Natural killer cell (primary cell): ENCODE results near the gene ITGA4. TPM values are rescaled to one million over a fixed set of nuclear protein-coding genes. Genes with fewer than 3 reads are reported as not detected.
A peak's percentile ranks its signal among the peaks of the same experiment; 100 is the strongest.

Source experiments
- ATAC-seq, 3 donors: fragments of 150-1000 bp in 2 of 3; fragments of 200-7000 bp in 1 of 3; cut with Tn5 transposase; 1 replicate in 1 of 3; 2 replicates in 2 of 3; pipeline ENCODE4 v1.10.0; 2021; ENCODE audit warnings: mild to moderate bottlenecking in 2 of 3, moderate library complexity in 2 of 3
- DNase-seq, 2 donors: peaks; one replicate each; pipeline versions ENCODE4 v3.0.0 to v3.0.0-alpha.2; 2013 to 2021; ENCODE audit warnings: mixed read lengths in 1 of 2
- H3K27ac ChIP-seq: one replicate; pipeline ENCODE4 v1.5.1; 2013; ENCODE audit warnings: mild to moderate bottlenecking, low read length
- H3K27me3 ChIP-seq: one replicate; pipeline ENCODE4 v1.6.1; 2013; ENCODE audit warnings: low read length; ENCODE audit not compliant: control insufficient read depth, insufficient read depth
- H3K36me3 ChIP-seq: one replicate; pipeline ENCODE4 v1.6.1; 2013; ENCODE audit warnings: low read length; ENCODE audit not compliant: control insufficient read depth, insufficient read depth
- H3K4me1 ChIP-seq: one replicate; pipeline ENCODE4 v1.6.1; 2013; ENCODE audit warnings: low read length; ENCODE audit not compliant: control insufficient read depth, insufficient read depth
- H3K4me3 ChIP-seq: one replicate; pipeline ENCODE4 v1.5.1; 2013; ENCODE audit warnings: low read length
- H3K9me3 ChIP-seq: one replicate; pipeline ENCODE4 v1.6.1; 2013; ENCODE audit warnings: low read length; ENCODE audit not compliant: control insufficient read depth, insufficient read depth
- H3K27ac Mint-ChIP-seq, 2 donors: one replicate each; pipeline ENCODE4 v1.8.0; 2022; ENCODE audit warnings: mild to moderate bottlenecking in 2 of 2, mixed read lengths in 2 of 2, moderate library complexity in 1 of 2
- H3K27me3 Mint-ChIP-seq, 2 donors: one replicate each; pipeline ENCODE4 v1.8.0; 2022; ENCODE audit warnings: low read depth in 2 of 2, mixed read lengths in 2 of 2
- H3K36me3 Mint-ChIP-seq: one replicate; pipeline ENCODE4 v1.8.0; 2022; ENCODE audit warnings: mixed read lengths
- H3K4me1 Mint-ChIP-seq, 2 donors: one replicate each; pipeline ENCODE4 v1.8.0; 2022; ENCODE audit warnings: mixed read lengths in 2 of 2
- H3K4me3 Mint-ChIP-seq: one replicate; pipeline ENCODE4 v1.8.0; 2022; ENCODE audit warnings: mild to moderate bottlenecking, moderate library complexity, mixed read lengths
- H3K9me3 Mint-ChIP-seq, 2 donors: one replicate each; pipeline ENCODE4 v1.8.0; 2022; ENCODE audit warnings: mixed read lengths in 2 of 2
- CTCF ChIP-seq: fragments of 200-600 bp; IDR thresholded peaks from one replicate; pipeline ENCODE4 v1.8.0; 2022; ENCODE audit warnings: antibody characterized with exemption
- WGBS: methylation state at CpG from one replicate; pipeline ENCODE4 v1.1.7; 2013; ENCODE audit warnings: missing lambda C conversion rate; ENCODE audit not compliant: insufficient coverage; 5-methylcytosine and 5-hydroxymethylcytosine counted together
- intact Hi-C: fragments of 100-400 bp; cut with micrococcal nuclease; formaldehyde crosslinking; loops from one replicate; pipeline ENCODE4 v1.14.2; 2022
- total RNA-seq, 4 donors: library from RNA; stranded (reverse); fragments of 120-200 nt in 1 of 4; gene quantifications; one replicate each; pipeline versions ENCODE4 v1.2.3 to v1.2.4, GENCODE V29; 2013 to 2022

ITGA4 gene
- total RNA-seq, 3 donors from 2014 or later (not counting 1 experiment from before 2014, with no cell fraction given), result 178 to 235 (median 189) TPM

GRCh38 chr2:181570833-181571661, 113.9 kb downstream of the ITGA4 start:
- Histone ChIP-seq H3K4me3 (no peak overlapping the region), H3K36me3 (no peaks in the 10 kb centered on the region), H3K9me3 (no peaks in the 10 kb centered on the region), H3K27ac (no peak overlapping the region), H3K27me3 (peaks cover 2% of the 10 kb centered on the region), H3K4me1 (no peaks in the 10 kb centered on the region)
- intact Hi-C loops, result no loop called here
- DNase-seq, result peak in 1 of 2 donors; percentile 11
- peak; percentile 13 for TF ChIP-seq CTCF
- Mint-ChIP-seq H3K4me3 (no peak overlapping the region), H3K9me3 (no peaks in the 10 kb centered on the region), H3K27ac (no peak overlapping the region), H3K4me1 (no peaks in the 10 kb centered on the region), H3K36me3 (no peaks in the 10 kb centered on the region), H3K27me3 (peaks cover 7 to 20% of the 10 kb centered on the region in 2 donors)
- no peak for ATAC-seq
- WGBS, result 80% methylated on average over 1 of the region's 4 CpGs

GRCh38 chr2:181573140-181573736, 116.1 kb downstream of the ITGA4 start:
- Histone ChIP-seq H3K4me1 (no peaks in the 10 kb centered on the region), H3K9me3 (no peaks in the 10 kb centered on the region), H3K27ac (no peak overlapping the region), H3K4me3 (no peak overlapping the region), H3K27me3 (peaks cover 2% of the 10 kb centered on the region), H3K36me3 (no peaks in the 10 kb centered on the region)
- H3K4me3 Mint-ChIP-seq, result no peak overlapping the region
- H3K9me3 Mint-ChIP-seq, result no peaks in the 10 kb centered on the region
- H3K4me1 Mint-ChIP-seq, result no peaks in the 10 kb centered on the region
- 7% methylated on average over 1 of the region's 4 CpGs for WGBS
- no peaks in the 10 kb centered on the region for H3K36me3 Mint-ChIP-seq
- ATAC-seq (no peak), DNase-seq (peak in 1 of 2 donors; percentile 26)
- no peak for TF ChIP-seq CTCF
- intact Hi-C loops, result no loop called here
- no peak overlapping the region for H3K27ac Mint-ChIP-seq
- peaks cover 7 to 20% of the 10 kb centered on the region in 2 donors for H3K27me3 Mint-ChIP-seq

- H3K27ac ChIP-seq, result no peak overlapping the region
Measured at GRCh38 chr2:181574321-181574720, 117.1 kb downstream of the ITGA4 start.

More at GRCh38 chr2:181574321-181574720, 117.1 kb downstream of the ITGA4 start:
- no peaks in the 10 kb centered on the region for H3K9me3 Mint-ChIP-seq
- H3K4me1 ChIP-seq, result no peaks in the 10 kb centered on the region
- no peaks in the 10 kb centered on the region for H3K9me3 ChIP-seq
- intact Hi-C loops, result no loop called here
- DNase-seq, result no peak
- no peak for TF ChIP-seq CTCF
- H3K4me3 Mint-ChIP-seq, result no peak overlapping the region
- H3K27me3 ChIP-seq, result peaks cover 2% of the 10 kb centered on the region
- 90% methylated on average over 6 of the region's 7 CpGs for WGBS
- H3K36me3 Mint-ChIP-seq, result no peaks in the 10 kb centered on the region
- peaks cover 7 to 20% of the 10 kb centered on the region in 2 donors for H3K27me3 Mint-ChIP-seq
- H3K27ac Mint-ChIP-seq, result no peak overlapping the region
- no peaks in the 10 kb centered on the region for H3K4me1 Mint-ChIP-seq
- no peaks in the 10 kb centered on the region for H3K36me3 ChIP-seq
- ATAC-seq, result no peak
- no peak overlapping the region for H3K4me3 ChIP-seq
